AG09309 (cell line): ENCODE results near the gene ZNF385B.
A peak's percentile ranks its signal among the peaks of the same experiment; 100 is the strongest.

Experiments
- DNase-seq: peaks from one replicate; pipeline ENCODE4 v3.0.0-alpha.2; 2010; ENCODE audit warnings: low read depth
- H3K4me3 ChIP-seq: 2 replicates; pipeline ENCODE4 v1.5.1; 2011; ENCODE audit warnings: mild to moderate bottlenecking, low read depth, low read length, moderate library complexity; ENCODE audit not compliant: control insufficient read depth
- TF ChIP-seq, protein P1 (sequence below): IDR thresholded peaks from 2 replicates; pipeline ENCODE4 v1.5.1; 2011; ENCODE audit warnings: mild to moderate bottlenecking, low read depth, low read length, inconsistent platforms; ENCODE audit not compliant: insufficient read depth, control insufficient read depth; ENCODE audit errors: missing control alignments

The ZNF385B gene

DNA sequence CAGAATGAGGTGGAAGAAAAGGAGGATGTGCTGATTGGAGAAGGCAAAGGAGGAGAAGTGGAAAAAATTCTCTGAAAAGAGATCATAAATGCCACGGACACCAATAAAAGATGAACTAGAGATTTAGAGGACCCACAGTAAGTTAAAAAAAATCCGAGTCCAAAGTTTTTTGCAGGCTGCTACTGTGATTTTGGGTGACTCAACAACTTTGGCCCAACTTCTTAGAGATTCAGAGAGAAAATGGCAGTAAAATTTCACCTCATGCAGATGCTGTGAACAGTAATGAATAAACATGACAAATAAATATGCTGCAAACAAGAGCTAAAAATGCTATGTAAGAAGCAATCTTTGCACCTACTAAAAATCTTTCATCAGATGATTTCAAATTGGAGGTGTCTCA lies 419.9 kb downstream of the ZNF385B start:
- no peak for DNase-seq
- H3K4me3 ChIP-seq: no peak overlapping the region
- TF ChIP-seq, protein P1, sequence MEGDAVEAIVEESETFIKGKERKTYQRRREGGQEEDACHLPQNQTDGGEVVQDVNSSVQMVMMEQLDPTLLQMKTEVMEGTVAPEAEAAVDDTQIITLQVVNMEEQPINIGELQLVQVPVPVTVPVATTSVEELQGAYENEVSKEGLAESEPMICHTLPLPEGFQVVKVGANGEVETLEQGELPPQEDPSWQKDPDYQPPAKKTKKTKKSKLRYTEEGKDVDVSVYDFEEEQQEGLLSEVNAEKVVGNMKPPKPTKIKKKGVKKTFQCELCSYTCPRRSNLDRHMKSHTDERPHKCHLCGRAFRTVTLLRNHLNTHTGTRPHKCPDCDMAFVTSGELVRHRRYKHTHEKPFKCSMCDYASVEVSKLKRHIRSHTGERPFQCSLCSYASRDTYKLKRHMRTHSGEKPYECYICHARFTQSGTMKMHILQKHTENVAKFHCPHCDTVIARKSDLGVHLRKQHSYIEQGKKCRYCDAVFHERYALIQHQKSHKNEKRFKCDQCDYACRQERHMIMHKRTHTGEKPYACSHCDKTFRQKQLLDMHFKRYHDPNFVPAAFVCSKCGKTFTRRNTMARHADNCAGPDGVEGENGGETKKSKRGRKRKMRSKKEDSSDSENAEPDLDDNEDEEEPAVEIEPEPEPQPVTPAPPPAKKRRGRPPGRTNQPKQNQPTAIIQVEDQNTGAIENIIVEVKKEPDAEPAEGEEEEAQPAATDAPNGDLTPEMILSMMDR: no peak

DNA sequence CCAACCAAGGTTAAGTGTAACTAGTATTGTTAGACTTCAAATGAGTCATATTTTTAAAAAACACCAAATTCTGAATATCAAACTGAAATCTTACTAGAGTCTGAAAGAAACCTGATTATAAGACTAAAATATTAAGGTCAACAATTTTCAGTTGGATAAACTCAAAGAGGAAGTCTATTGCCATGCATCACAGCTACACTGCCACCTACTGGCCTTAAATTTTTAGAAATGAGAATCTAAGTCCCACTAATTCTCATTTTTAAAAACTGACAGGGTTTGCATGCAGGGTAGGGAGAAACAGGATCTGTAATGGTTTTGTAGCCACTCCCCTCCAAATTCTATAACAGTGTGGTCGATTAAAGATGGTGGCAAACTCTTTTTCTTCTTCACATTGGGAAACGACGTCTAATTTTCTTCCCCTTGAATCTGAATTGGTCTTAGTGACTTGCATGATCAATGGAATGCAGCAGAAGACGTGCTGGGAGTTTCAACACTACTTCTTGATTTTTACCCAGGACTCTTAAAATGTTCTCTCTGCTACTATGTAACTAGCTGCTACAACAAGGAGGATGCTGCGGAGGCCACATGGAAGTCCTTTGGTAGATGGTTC lies 420.7 kb downstream of the ZNF385B start:
- TF ChIP-seq, protein P1: peak; percentile 54
- DNase-seq: no peak
- H3K4me3 ChIP-seq: no peak overlapping the region

DNA sequence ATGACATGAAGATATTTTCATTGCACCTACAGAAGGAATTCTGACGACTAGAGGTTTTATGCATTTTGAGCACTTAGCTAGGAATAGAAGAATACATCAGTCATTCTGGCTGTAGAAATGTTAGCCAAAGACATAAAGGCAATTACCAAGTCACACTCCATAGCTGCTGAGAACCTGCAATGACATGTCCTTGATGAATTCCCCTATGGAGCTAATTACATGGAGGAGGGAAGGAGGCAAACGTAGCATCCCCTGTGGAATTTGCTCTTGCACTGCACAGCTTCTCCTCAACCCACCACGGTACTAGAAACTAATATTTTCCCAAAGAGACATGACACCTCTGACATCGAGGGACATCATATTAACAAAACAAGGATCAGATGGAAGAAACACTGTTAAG lies 422.8 kb downstream of the ZNF385B start:
- TF ChIP-seq, protein P1: no peak
- DNase-seq: no peak
- H3K4me3 ChIP-seq: no peak overlapping the region

DNA sequence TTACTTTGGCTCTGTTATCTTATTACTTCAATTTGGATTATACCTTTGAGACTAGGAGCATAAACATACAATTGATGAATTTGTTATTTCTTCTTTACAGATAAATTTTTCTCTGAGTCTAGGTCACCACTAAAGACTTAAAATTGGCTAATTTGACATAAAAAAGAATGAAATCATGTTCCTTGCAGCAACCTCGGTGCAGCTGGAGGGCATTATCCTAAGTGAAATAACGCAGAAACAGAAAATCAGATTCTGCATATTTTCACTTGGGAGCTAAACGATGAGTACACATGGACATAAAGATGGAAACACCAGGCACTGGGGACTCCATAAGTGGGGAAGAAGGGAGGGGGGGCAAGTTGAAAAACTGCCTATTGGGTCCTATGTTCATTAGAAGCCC lies 424.0 kb downstream of the ZNF385B start:
- TF ChIP-seq, protein P1: no peak

DNA sequence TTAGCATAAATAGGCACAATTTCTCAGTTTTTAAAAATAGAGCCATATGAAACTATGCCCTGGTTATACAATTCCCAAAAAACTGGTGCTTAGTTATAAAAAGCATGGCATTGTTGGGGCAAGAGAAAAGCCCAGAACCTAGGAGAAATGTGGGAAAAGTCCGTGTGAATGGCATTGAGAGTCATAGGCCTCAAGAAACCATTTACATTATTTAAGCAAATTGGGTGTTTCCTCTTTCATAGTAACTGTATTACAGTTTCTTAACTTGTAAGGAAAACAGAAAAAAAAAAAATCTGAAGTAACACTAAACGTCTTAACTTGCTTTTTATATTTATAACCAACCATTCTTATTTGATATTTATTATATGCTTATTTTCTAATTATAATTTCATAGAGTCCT lies 425.8 kb downstream of the ZNF385B start:
- DNase-seq: no peak
- TF ChIP-seq, protein P1: no peak

More for the DNA sequence above, 424.0 kb downstream of the ZNF385B start:
- no peak for DNase-seq
- no peak overlapping the region for H3K4me3 ChIP-seq

DNA sequence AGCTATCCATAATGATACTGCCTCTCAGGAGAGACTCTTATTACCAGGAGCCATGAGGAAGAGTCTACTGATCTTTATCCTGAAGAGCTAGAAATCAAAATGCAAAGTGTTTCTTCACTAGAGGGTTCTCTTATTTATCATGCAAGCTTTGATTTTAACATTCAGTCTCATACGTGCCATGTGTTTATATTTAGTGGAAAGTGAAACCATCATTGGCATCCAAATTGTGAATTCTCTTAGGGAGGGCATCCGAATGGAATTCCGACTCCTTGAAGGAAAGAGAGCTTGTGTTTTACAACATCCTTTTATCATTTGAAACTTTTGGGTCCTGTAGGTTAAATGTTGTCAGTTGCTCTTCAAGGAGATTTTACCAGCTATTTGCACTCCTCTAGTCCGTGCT lies 426.4 kb downstream of the ZNF385B start:
- no peak overlapping the region for H3K4me3 ChIP-seq
- no peak for DNase-seq
- TF ChIP-seq, protein P1: no peak

More for the DNA sequence above, 425.8 kb downstream of the ZNF385B start:
- H3K4me3 ChIP-seq: no peak overlapping the region
